KOPT-K1 (cell line): Measurements from ENCODE around the gene B4GALNT1.
"Not testable (repeated sequence)": the region's sequence is repeated elsewhere in the genome, so short reads cannot be mapped to it uniquely, and the experiment has no call there.

Experiments used
- H3K27ac ChIP-seq: fragments of 200-600 bp; sonication (generic); 2 replicates; pipeline ENCODE4 v1.5.1; 2016; ENCODE audit warnings: antibody characterized with exemption, mild to moderate bottlenecking, low read depth, low read length; ENCODE audit not compliant: poor library complexity, severe bottlenecking
- H3K36me3 ChIP-seq: fragments of 200-600 bp; sonication (generic); 2 replicates; pipeline ENCODE4 v1.5.1; 2017; ENCODE audit warnings: antibody characterized with exemption, mild to moderate bottlenecking, low read length, moderate library complexity; ENCODE audit not compliant: insufficient read depth
- H3K9me3 ChIP-seq: fragments of 200-600 bp; sonication (generic); 2 replicates; pipeline ENCODE4 v1.5.1; 2017; ENCODE audit warnings: antibody characterized with exemption, low read length, mild to moderate bottlenecking; ENCODE audit not compliant: insufficient read depth, poor library complexity, severe bottlenecking

The B4GALNT1 gene

GRCh38 chr12:57632958-57633840 is at the start of gene B4GALNT1:
Gene B4GALNT1 (minus strand): TSS chr12:57633201. CDS start chr12:57632132, 1,069 bp downstream.
- Histone ChIP-seq H3K27ac (no peak within 1 kb of the TSS), H3K36me3 (no peaks in the 10 kb centered on the region), H3K9me3 (no peaks in the 10 kb centered on the region)

- H3K27ac ChIP-seq, result no peak overlapping the region
- H3K9me3 ChIP-seq, result peaks cover 13% of the 10 kb centered on the region
- no peaks in the 10 kb centered on the region for H3K36me3 ChIP-seq
These were observed 46.7 kb upstream of the B4GALNT1 start for GRCh38 chr12:57679697-57680096.

- not testable (repeated sequence) for H3K36me3 ChIP-seq, H3K27ac ChIP-seq
- peaks cover 13% of the 10 kb centered on the region for H3K9me3 ChIP-seq
These were observed 44.9 kb upstream of the B4GALNT1 start for GRCh38 chr12:57677947-57678346.

- Histone ChIP-seq H3K36me3 (no peaks in the 10 kb centered on the region), H3K9me3 (no peaks in the 10 kb centered on the region), H3K27ac (no peak overlapping the region)
These were observed 41.7 kb upstream of the B4GALNT1 start for GRCh38 chr12:57674691-57675090.

GRCh38 chr12:57672801-57673200 is 39.8 kb upstream of the B4GALNT1 start:
- H3K27ac ChIP-seq, result no peak overlapping the region
- H3K36me3 ChIP-seq, result no peaks in the 10 kb centered on the region

GRCh38 chr12:57671811-57672210 is 38.8 kb upstream of the B4GALNT1 start:
- not testable (repeated sequence) for H3K9me3 ChIP-seq, H3K27ac ChIP-seq, H3K36me3 ChIP-seq

More at GRCh38 chr12:57672801-57673200, 39.8 kb upstream of the B4GALNT1 start:
- H3K9me3 ChIP-seq, result no peaks in the 10 kb centered on the region

GRCh38 chr12:57669691-57670090 is 36.7 kb upstream of the B4GALNT1 start:
- not testable (repeated sequence) for H3K27ac ChIP-seq

GRCh38 chr12:57666897-57667296 is 33.9 kb upstream of the B4GALNT1 start:
- Histone ChIP-seq H3K27ac (no peak overlapping the region), H3K9me3 (peaks cover 27% of the 10 kb centered on the region)

More at GRCh38 chr12:57669691-57670090, 36.7 kb upstream of the B4GALNT1 start:
- H3K9me3 ChIP-seq, H3K36me3 ChIP-seq: not testable (repeated sequence)

GRCh38 chr12:57665066-57665820 is 32.2 kb upstream of the B4GALNT1 start:
- peaks cover 43% of the 10 kb centered on the region for H3K9me3 ChIP-seq
- H3K27ac ChIP-seq, H3K36me3 ChIP-seq: not testable (repeated sequence)

More at GRCh38 chr12:57666897-57667296, 33.9 kb upstream of the B4GALNT1 start:
- no peaks in the 10 kb centered on the region for H3K36me3 ChIP-seq

- peaks cover 56% of the 10 kb centered on the region for H3K9me3 ChIP-seq
- H3K27ac ChIP-seq, result no peak overlapping the region
- H3K36me3 ChIP-seq, result no peaks in the 10 kb centered on the region
These were observed 28.4 kb upstream of the B4GALNT1 start for GRCh38 chr12:57661376-57661775.

GRCh38 chr12:57658890-57659289 is 25.9 kb upstream of the B4GALNT1 start:
- Histone ChIP-seq H3K27ac (no peak overlapping the region), H3K9me3 (peaks cover 58% of the 10 kb centered on the region), H3K36me3 (no peaks in the 10 kb centered on the region)

GRCh38 chr12:57657744-57658143 is 24.7 kb upstream of the B4GALNT1 start:
- H3K9me3 ChIP-seq, result peaks cover 66% of the 10 kb centered on the region
- H3K36me3 ChIP-seq, result no peaks in the 10 kb centered on the region
- no peak overlapping the region for H3K27ac ChIP-seq

GRCh38 chr12:57656408-57656807 is 23.4 kb upstream of the B4GALNT1 start:
- not testable (repeated sequence) for H3K27ac ChIP-seq, H3K36me3 ChIP-seq
- H3K9me3 ChIP-seq, result peaks cover 52% of the 10 kb centered on the region

GRCh38 chr12:57655541-57656240 is 22.7 kb upstream of the B4GALNT1 start:
- H3K36me3 ChIP-seq, result no peaks in the 10 kb centered on the region
- no peak overlapping the region for H3K27ac ChIP-seq
- H3K9me3 ChIP-seq, result peaks cover 45% of the 10 kb centered on the region

GRCh38 chr12:57654042-57654441 is 21.0 kb upstream of the B4GALNT1 start:
- Histone ChIP-seq H3K36me3 (no peaks in the 10 kb centered on the region), H3K9me3 (peaks cover 29% of the 10 kb centered on the region), H3K27ac (no peak overlapping the region)
